ENCODE measurements around the gene GPM6B.

- TF ChIP-seq CTCF (IDR thresholded peaks at IDR 0.05; ENCODE audit: extremely low read depth in 1 of 2, insufficient read depth in 1 of 2, low read depth in 1 of 2, low read length in 2 of 2) (no peak), POLR2AphosphoS5 (IDR thresholded peaks at IDR 0.05; ENCODE audit: insufficient read depth, low read depth, low read length) (no peak), POLR2A (IDR thresholded peaks at IDR 0.05; ENCODE audit: low read depth, low read length) (no peak), MYC (IDR thresholded peaks at IDR 0.05; ENCODE audit: low read depth, low read length) (no peak), EZH2 (IDR thresholded peaks at IDR 0.05; ENCODE audit: borderline replicate concordance, low read depth, low read length, severe bottlenecking) (no peak), GATA2 (IDR thresholded peaks at IDR 0.05; ENCODE audit: insufficient read depth, insufficient read length, low read depth, low read length) (no peak), JUN (IDR thresholded peaks at IDR 0.05; ENCODE audit: borderline replicate concordance, insufficient read depth, insufficient read length, low read depth) (no peak), FOS (IDR thresholded peaks at IDR 0.05; ENCODE audit: borderline replicate concordance, insufficient read depth, low read length) (no peak)
- TF ChIP-seq, protein P1, sequence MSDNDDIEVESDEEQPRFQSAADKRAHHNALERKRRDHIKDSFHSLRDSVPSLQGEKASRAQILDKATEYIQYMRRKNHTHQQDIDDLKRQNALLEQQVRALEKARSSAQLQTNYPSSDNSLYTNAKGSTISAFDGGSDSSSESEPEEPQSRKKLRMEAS (IDR thresholded peaks at IDR 0.05; ENCODE audit: insufficient read depth, insufficient read length) = no peak
Measured at GRCh38 chrX:13864264-13864663, 47.4 kb upstream of the GPM6B start.
